AG08396 (cell line): ENCODE data around the gene ALDH3A1.
A peak's percentile ranks its signal among the peaks of the same experiment; 100 is the strongest.

Experiments used
- DNase-seq: peaks from one replicate; pipeline ENCODE4 v3.0.0; 2012; ENCODE audit warnings: low spot score, mixed read lengths

Gene ALDH3A1

GRCh38 chr17:19759568-19760549, 11.8 kb upstream of the ALDH3A1 start:
- DNase-seq = no peak

GRCh38 chr17:19757536-19758180, 9.6 kb upstream of the ALDH3A1 start:
- DNase-seq = no peak

GRCh38 chr17:19756546-19756945, 8.4 kb upstream of the ALDH3A1 start:
- DNase-seq = no peak

- no peak for DNase-seq
These were observed 7.9 kb upstream of the ALDH3A1 start for GRCh38 chr17:19755821-19756510.

- DNase-seq = no peak
These were observed 7.3 kb upstream of the ALDH3A1 start for GRCh38 chr17:19755392-19755791.

GRCh38 chr17:19753661-19754463, 5.8 kb upstream of the ALDH3A1 start:
- no peak for DNase-seq

- peak; percentile 82 for DNase-seq
These were observed 5.0 kb upstream of the ALDH3A1 start for GRCh38 chr17:19753051-19753509.

GRCh38 chr17:19752216-19753050, 4.3 kb upstream of the ALDH3A1 start:
- no peak for DNase-seq

GRCh38 chr17:19750835-19751234, 2.7 kb upstream of the ALDH3A1 start:
- no peak for DNase-seq

GRCh38 chr17:19750020-19750572, 2.0 kb upstream of the ALDH3A1 start:
- no peak for DNase-seq

GRCh38 chr17:19748807-19749193, 702 bp upstream of the ALDH3A1 start:
- no peak for DNase-seq

GRCh38 chr17:19747159-19747719, 859 bp downstream of the ALDH3A1 start:
- no peak for DNase-seq

- no peak for DNase-seq
These were observed 1.6 kb downstream of the ALDH3A1 start for GRCh38 chr17:19746517-19746916.

GRCh38 chr17:19744922-19745757, 3.0 kb downstream of the ALDH3A1 start:
- peak; percentile 85 for DNase-seq

GRCh38 chr17:19744492-19744891, 3.6 kb downstream of the ALDH3A1 start:
- no peak for DNase-seq

GRCh38 chr17:19743101-19744100, 4.7 kb downstream of the ALDH3A1 start:
- no peak for DNase-seq

GRCh38 chr17:19742495-19742894, 5.6 kb downstream of the ALDH3A1 start:
- DNase-seq = no peak
